CD4-positive, alpha-beta T cell treated with Interleukin-6 for 4 hours (primary cell): ENCODE measurements around the gene UBE2M.
"Not testable (repeated sequence)": the region's sequence is repeated elsewhere in the genome, so short reads cannot be mapped to it uniquely, and the experiment has no call there.

ENCODE experiments used
- DNase-seq: peaks from one replicate; pipeline ENCODE4 v3.0.0-alpha.2; 2020; ENCODE audit warnings: mixed read lengths

Gene UBE2M

GRCh38 chr19:58555369-58555885 is 3.0 kb downstream of the UBE2M start:
- no peak for DNase-seq

DNA sequence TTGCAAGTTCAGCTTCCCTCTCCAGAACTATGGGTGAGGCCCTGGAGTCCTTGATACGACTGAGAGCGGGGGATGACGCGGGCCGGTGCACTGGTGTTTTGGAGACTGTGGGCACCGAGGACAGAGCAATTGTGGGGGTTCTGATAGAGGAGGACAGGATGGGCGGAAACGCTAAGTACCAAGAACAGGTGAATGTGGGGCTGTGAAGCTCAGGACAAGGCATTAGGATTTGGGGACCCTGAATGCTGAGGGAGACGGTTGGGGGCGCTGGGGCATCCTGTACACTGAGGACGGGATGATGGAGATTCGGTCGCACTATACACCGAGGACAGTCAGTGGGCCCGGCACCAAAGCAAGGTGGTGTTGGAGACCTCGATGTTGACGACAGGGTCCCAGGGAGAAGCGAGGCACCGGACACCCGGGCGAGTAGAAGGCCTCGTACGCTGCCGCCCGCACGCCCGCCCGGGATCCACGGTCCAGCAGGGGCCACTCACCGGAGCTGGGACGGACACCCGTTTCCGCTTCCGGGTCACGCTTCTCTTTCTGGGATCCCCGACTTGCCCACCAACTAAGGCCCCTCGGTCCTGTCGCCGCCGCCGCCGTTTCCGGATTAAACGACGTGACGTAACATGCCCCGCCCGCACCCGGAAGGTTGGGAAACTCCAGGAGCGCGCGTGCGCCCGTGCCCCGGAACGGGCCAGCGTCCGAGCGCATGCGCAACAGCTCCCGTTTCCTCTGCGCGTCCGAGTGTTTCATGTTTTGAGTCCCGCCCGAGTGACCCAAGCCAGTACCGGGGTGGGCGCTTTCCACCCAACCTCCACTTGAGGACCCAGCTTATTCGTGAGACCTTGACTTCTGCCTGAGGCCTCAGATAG is 3.7 kb downstream of the UBE2M start, which contains the start of gene CHMP2A:
Gene CHMP2A (minus strand): TSS at position 612 of the 875 bp plus-strand sequence. CDS start 893 bp downstream, outside the sequence.
- DNase-seq, result peak; percentile 97

DNA sequence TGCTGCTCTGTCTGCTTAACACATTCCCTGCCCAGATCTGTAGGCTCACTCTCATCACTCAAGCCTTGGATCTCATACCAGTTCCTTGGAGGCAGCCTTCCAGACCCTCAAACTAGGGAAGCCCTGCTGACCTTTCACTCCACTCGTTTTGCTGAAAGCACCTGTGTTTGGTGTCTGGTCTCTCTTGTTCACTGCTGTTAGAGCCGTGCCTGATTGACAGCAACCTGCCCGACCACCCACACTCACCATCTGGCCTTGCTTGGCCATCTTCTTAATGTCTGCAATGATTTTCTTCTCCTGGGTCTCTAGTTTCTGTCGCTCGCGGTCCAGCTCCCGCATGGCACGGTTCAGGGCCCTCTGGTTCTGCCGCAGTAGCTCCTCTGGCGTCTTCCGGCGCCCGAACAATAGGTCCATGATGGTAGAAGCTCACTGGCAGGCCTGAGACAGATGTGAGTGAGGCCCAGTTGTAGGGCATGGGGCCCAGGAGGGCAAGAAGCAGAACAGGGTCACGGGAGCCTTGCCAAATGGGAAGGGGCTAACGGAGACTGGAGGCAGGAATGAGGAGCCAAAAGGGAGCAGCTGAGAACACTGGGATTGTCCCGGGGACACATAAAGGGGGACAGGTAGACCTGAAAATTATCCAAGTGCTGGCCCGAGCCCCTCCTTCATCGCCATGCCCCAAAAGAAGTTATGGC is 4.5 kb downstream of the UBE2M start:
- DNase-seq, result no peak

DNA sequence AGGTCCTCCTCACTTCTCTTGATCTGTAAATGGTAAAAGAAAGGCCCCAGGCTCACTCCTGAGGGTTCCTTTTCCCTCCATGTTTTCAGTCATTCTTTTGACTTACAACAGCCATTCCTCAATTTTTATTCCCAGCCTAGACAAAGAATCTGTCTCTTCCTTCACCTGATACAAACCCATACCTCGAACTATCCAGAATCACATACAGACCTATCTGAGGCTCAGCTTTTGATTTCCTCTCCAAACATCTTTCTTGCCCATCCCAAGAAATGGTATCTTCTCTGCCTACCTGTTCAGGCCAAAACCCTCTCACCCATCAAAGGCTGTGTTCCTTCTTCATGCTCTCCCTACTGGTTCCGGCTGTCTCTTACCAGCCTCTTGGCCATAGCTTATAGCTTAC is 5.8 kb downstream of the UBE2M start:
- DNase-seq, result no peak

DNA sequence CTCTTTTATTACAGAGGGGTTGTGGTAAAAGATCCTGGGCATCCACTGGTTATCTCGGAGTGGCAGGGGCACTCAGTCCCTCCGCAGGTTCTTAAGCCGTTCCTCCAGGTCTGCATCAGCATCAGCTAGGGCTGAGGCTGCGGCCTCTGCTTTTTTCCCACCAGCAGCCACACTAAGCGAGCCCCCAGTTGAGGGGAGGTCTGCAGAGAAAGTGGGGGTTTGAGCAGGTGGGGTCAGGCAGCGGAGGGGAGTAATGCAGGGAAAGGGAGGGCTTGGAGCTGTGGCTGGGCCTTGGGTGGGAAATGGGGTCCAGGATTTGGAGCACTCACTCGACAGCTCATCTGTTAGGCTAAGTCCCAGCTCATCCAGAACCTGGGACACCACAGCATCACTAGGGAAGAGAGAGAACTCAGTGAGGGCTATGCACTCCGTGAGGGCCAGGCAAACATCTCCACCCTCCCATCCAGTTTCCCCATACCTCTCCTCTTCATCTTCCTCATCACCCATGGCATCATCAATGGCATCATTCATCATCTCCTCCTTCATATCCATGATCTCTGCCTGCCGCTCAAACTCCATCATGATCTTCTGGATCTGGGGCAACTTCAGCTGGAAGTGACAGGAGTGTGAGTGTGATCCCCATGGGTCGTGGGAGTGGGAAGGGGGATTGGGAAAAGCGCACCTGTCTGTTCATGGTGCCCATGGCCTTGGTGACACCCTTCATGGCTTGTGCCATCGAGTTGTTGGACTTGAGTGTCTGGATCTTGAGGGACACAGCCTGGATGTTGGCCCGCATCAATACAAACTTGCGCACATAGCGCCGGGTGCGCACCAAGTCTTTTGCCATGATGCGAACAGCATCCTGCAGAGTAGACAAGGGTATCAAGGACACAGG is 6.6 kb downstream of the UBE2M start:
- no peak for DNase-seq

DNA sequence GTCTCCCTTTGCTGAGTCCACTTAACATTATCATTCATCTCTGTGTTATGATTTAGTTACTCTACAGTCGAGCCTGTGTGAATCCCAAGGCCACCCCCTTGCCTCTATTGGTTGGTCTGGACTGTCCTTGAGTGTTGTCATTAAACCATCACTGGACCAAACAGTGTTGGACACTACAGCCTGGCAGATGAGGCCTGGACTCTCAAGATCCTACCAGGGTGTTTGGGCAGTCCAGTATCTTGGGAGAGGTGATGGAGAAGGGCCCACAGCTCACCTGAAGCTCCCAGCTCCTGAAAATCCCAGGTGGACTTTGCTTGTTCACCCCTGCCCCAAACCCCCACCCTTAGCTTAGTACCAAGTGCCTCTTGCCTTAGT is 7.3 kb downstream of the UBE2M start:
- DNase-seq, result no peak

DNA sequence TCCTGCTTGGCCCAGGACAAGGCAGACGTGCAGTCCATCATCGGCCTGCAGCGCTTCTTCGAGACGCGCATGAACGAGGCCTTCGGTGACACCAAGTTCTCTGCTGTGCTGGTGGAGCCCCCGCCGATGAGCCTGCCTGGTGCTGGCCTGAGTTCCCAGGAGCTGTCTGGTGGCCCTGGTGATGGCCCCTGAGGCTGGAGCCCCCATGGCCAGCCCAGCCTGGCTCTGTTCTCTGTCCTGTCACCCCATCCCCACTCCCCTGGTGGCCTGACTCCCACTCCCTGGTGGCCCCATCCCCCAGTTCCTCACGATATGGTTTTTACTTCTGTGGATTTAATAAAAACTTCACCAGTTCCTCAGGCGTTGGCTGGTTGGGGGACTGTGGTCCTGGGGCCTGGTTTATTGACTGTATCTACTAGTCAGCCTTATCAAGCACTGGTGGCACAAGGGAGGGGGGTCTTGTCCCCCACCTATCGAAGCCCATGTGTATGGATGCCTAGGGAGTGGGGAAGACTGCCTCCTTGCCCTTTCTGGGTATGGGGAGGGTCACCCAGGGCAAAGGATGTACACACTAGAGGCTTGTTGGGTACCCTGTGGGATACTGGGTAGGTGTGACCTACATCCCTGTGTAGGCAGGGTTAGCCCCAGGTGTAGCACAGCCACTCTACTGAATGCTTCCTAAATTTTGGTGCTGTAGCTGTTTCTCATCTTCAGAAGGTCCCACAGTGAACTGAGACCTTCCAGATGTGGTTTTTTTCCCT is 7.9 kb downstream of the UBE2M start:
- no peak for DNase-seq

DNA sequence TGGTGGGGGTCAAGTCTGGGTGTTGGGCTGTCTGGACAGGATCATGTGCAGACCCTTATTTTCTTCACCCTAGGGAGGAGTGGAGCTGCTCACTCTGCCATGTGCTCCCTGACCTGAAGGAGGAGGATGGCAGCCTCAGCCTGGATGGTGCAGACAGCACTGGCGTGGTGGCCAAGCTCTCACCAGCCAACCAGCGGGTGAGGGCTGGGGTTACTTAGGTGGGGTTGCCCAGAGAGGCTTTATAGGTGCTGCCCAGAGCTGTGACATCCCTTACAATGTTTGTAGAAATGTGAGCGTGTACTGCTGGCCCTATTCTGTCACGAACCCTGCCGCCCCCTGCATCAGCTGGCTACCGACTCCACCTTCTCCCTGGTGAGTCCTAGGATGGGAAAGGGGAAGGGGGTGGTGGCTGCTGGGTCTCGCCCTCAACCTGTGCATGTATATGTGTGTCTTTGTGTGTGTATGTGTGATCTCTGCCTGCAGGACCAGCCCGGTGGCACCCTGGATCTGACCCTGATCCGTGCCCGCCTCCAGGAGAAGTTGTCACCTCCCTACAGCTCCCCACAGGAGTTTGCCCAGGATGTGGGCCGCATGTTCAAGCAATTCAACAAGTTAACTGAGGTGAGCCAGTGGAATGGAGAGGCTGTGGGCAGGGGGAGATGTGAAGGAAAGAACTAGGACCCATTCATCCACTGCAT is 8.6 kb downstream of the UBE2M start:
- no peak for DNase-seq

DNA sequence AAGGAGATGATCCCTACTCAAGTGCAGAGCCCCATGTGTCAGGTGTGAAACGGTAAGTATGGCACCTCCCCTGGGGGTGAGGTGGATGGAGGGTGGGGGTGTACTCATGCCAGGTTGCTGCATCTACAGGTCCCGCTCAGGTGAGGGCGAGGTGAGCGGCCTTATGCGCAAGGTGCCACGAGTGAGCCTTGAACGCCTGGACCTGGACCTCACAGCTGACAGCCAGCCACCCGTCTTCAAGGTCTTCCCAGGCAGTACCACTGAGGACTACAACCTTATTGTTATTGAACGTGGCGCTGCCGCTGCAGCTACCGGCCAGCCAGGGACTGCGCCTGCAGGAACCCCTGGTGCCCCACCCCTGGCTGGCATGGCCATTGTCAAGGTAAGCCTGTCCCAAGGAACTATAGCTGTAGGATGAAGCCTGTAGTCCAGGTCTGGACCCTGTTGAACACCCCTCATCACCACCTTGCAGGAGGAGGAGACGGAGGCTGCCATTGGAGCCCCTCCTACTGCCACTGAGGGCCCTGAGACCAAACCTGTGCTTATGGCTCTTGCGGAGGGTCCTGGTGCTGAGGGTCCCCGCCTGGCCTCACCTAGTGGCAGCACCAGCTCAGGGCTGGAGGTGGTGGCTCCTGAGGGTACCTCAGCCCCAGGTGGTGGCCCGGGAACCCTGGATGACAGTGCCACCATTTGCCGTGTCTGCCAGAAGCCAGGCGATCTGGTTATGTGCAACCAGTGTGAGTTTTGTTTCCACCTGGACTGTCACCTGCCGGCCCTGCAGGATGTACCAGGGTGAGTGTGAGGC is 9.3 kb downstream of the UBE2M start:
- no peak for DNase-seq

GRCh38 chr19:58547323-58548312 is 10.8 kb downstream of the UBE2M start:
- DNase-seq, result no peak

GRCh38 chr19:58546019-58546530 is 12.3 kb downstream of the UBE2M start:
- DNase-seq, result no peak

- DNase-seq, result no peak
Observed at GRCh38 chr19:58545286-58546018, 13.0 kb downstream of the UBE2M start.

GRCh38 chr19:58544591-58545285 is 13.7 kb downstream of the UBE2M start:
- DNase-seq, result peak; percentile 79

DNA sequence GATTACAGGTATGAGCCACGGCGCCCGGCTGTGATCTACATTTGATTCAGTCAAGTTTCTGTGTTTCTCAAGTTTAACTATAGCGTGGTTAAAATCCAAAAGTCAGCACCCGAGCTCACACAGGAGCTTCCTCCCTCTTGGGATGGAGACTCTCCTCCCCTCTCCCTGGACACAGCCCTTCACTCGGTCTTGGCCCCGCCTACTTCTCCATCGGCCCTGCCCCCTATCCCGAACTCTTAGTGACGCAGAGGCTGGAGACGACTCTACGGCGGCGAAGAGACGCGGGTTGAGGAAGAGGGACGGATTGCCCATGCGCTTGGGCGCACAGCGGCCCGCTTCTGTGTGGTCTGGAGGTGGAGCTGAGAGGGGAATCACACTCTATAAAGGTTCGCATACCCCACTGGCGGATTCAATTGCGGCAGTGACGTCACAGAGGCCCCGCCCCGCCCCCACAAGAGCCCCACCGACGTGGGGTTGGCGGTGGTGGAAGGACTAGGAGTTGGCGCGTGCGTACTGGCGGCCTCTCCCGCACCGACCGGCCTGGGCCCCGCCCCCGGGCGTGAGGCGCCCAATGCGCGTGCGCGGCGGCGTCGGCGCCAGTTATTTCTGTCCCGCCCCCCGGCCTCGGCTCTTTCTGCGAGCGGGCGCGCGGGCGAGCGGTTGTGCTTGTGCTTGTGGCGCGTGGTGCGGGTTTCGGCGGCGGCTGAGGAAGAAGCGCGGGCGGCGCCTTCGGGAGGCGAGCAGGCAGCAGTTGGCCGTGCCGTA is 14.4 kb downstream of the UBE2M start, which contains the start of gene TRIM28:
Gene TRIM28 (plus strand): TSS at position 239 of the 765 bp plus-strand sequence. CDS start 694 bp downstream, outside the sequence.
- peak; percentile 100 for DNase-seq

DNA sequence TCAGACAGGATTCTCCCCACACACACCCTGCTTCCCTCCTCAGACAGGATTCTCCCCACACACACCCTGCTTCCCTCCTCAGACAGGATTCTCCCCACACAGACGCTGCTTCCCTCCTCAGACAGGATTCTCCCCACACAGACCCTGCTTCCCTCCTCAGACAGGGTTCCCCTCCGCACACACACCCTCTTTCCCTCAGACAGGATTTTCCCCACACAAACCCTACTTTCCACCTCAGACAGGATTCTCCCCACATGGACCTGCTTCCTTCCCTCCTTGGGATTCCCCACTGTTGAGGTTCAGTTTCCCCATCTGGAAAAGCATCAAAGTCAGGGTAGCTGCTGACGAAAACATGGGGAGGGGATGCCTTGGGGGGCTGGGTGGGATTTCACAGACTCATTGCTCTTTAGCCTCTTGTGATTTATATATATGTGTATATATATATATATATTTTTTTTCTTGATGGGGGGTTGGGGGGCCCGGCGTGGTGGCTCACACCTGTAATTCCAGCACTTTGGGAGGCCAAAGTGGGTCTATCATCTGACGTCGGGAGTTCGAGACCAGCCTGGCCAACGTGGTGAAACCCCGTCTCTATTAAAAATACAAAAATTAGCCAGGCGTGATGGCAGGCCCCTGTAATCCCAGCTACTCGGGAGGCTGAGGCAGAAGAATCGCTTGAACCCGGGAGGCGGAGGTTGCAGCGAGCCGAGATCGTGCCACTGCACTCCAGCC is 15.6 kb downstream of the UBE2M start:
- DNase-seq, result not testable (repeated sequence)

- not testable (repeated sequence) for DNase-seq
Observed at GRCh38 chr19:58539169-58539559, 19.2 kb downstream of the UBE2M start.
